ENCODE measurements around the gene SCARB1.

SCARB1 gene

DNA sequence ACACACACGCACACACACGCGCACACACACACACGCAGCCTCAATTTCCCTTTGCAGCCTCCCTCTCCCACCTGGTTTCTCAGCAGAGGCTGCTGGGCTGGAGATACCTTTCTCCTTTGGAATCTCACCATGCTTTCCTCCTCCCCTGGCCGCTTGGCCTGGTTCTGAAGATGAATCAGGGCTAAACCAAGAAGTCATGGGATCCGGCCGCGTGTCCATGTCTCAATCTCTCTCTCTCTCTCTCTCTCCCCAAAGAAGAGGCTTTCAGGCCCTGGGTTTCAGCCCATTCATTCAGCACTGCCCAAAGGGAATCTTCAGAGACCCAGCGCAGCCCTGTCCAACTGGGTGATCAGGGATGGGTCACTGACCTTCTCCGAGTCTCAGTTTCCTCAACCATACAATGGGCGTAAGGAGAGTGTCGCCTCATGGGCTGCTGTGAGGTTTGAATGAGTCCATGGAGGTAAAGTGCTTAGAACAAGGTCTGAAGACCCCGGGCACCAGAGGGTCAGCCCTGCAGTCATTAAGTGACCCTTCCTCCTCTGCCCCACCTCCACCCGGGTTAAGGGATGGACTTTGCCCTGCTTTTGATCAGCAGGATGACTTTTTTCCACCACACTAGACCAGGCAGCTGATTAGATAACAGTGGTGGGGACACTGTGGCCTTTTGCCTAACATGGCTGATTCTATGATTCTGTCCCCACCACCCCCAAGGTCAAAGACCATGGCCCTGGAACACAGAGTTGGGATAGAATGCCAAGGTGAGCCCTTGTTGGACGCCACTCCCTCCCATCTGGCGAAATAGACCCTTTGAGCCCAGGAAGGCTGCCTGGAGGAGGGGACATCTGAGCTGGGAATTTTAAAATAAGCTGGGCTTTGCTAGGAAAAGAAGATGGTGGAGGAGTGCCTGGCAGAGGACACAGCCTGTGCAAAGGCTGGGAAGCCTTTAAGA, 42.1 kb downstream of the SCARB1 start:
- DNase-seq (ENCODE audit: low spot score) = no peak

GRCh38 chr12:124820199-124820598, 43.5 kb downstream of the SCARB1 start:
- no peak for DNase-seq (ENCODE audit: low spot score)

DNA sequence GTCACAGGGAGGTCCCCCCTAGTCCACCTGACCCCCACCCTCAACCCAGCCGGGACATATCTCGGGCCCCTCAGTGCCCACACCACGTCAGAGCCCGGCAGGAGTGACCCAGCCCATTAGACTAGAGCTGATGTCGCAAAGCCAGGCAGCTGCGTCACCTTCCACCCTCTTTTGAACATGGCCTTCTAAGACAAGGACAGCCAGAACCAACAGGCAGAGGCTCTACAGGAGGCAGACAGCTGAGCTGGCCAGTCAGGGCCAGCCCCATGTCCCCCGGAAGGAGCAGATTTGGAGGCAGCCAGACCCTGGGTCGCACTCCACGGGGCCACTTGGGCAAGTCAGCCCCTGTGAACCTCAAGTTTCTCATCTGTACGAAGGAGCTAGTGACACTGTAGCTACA, 44.1 kb downstream of the SCARB1 start:
- no peak for DNase-seq (ENCODE audit: low spot score)

- no peak for DNase-seq (ENCODE audit: low spot score)
Observed at GRCh38 chr12:124819080-124819479, 44.6 kb downstream of the SCARB1 start.

DNA sequence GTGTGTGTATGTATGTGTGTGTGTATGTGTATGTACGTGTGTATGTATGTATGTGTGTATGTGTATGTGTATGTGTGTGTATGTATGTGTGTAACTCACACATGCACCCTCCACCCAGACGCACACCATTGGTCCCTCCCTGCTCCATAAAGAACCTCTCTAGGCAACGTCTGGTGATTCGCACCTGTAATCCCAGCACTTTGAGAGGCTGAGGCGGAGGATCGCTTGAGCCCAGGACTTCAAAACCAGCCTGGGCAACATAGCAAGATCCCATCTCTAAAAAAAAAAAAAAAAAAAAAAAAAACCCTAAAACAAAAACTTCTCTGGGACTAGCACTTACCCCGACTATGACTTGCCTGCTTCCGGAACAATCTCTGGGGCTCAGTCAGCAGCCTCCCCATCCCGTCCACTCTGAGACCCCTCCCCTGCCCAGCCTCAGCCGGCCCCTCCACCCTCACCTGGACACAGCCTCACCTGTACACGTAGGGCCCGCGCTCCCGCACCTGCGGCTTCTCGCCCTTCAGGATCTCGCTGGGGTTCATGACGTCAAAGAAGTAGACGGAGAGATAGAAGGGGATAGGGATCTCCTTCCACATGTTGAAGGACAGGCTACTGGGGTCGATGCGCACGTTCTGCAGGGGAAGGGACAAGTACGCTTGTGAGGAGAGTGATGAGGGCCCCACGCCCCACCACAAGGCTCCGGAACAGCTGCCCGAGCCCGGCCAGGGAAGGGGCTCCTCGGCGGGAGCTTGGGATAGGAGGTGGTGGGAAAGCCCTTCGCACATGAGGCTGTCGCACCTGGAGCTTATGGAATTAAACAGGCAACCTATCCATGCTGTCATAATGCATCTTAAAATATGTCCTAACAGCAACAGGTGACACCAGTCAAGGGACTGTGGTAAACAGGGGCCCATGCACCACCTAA, 46.3 kb downstream of the SCARB1 start:
- no peak for DNase-seq (ENCODE audit: low spot score)

GRCh38 chr12:124816295-124816854, 47.3 kb downstream of the SCARB1 start:
- no peak for DNase-seq (ENCODE audit: low spot score)

DNA sequence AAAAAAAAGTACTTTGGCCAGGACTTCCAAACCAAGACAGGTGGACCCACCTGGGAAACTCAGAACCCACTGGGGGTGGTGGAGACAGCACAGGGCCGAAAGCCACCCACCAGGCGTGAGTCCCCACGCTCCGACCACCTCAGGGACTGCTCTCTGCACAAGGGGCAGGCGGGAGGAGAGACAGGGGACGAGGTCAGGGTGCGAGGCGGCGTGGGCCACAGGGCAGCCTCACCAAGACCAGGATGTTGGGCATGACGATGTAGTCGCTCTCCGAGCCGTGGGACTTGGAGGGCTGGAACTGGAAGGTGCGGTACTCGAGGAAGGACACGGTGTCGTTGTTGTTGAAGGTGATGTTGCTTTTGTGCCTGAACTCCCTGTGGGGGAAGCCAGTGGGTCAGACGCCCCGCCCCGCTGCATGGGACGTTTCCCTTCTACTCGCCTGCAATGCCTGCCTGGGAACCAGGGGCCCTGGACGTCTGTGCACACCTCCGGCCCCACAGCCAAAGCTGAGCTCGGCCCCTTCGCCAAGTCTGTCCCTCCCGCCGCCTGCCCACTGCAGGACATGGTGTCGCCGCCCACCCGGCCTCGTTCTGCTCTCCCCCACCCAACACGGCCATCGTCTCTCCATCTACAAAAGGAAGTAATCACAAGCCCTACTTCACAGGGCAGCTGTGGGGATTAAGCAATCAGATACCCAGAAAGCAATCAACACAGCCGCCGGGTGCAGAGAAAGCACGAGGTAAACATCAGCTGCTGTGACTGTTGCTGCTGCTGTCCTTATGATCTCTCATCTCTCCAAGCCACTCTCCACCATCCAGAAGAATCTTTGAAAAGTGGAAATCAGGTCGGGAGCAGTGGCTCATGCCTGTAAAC, 48.7 kb downstream of the SCARB1 start:
- no peak for DNase-seq (ENCODE audit: low spot score)

DNA sequence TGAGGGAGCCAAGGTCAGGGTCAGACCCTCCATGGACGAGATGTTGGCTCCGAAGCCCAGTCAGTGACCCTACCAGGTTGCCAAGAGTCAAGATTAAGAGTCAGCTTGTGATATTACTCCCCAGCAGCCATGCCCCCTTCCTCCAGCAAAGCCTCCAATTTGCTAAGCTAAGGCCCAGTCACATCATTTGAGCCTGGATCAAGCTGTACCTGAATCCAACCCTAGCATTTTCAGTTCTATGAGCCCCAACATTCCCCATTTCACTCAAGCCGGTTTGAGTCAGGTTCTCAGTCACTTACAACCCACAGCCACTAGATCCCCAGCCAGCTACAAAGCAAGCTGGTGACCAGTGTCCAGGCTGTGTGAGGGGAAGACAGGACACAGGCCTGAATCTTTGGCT, 49.9 kb downstream of the SCARB1 start:
- DNase-seq (ENCODE audit: low spot score) = no peak

DNA sequence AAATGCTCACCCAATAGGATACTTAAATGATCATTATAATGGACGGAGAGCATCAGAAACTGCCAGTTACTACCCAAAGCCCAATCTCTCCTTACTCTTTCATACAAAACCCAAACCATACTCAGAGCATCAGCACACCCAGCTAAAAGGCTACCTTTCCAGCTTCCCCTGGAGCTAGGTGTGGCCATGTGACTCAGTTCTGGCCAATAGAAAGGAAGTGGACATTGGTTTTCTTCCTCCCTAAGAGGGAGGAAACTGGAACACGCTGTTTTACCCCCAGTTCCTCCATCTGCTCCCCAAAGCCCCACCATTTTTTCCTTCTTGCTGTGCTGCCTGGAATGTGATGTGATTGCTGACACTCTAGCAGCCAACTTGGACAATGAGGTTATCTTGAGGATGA, 50.7 kb downstream of the SCARB1 start:
- DNase-seq (ENCODE audit: low spot score) = no peak

GRCh38 chr12:124812356-124812755, 51.3 kb downstream of the SCARB1 start:
- DNase-seq (ENCODE audit: low spot score) = no peak

GRCh38 chr12:124811633-124812032, 52.0 kb downstream of the SCARB1 start:
- no peak for DNase-seq (ENCODE audit: low spot score)

- DNase-seq (ENCODE audit: low spot score) = no peak
Observed at GRCh38 chr12:124809878-124810277, 53.8 kb downstream of the SCARB1 start.

- DNase-seq (ENCODE audit: low spot score) = no peak
Observed at GRCh38 chr12:124809391-124809790, 54.3 kb downstream of the SCARB1 start.

- DNase-seq (ENCODE audit: low spot score) = no peak
Observed at GRCh38 chr12:124808272-124808671, 55.4 kb downstream of the SCARB1 start.

DNA sequence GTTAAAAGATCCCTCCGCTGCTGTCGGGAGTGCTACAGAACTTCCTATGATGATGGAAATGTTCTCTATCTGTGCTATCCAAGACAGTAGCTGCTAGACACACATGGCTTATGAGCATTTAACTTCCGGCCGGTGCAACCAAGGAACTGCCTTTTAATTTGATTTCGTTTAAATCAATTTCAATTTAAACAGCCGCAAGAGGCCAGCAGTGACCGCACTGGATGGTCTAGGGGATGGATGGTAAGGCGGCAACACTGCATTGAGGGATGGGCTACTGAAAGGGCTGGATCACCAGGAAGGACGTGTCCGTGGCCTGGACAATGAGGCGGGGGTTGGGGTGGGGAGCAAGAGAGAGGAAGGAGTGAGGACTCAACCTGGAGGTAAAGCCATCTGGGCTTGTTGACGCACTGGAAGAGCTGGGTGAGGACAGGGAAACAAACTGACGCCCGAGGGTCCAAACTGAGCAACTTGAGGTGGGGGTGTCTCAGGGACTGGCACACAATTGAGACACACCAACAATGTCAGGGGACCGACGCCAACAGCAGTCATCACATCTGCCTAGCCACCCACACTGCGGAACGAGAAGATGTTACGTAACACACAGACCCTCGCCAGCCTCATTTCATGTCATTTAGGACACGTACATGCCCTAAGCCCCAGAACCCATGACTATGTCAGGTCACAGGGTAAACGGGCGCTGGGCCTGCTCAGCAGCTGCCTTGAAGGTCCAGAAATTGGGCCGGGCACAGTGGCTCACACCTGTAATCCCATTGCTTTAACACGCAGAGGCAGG, 57.6 kb downstream of the SCARB1 start:
- no peak for DNase-seq (ENCODE audit: low spot score)

- DNase-seq (ENCODE audit: low spot score) = no peak
Observed at GRCh38 chr12:124805050-124805449, 58.6 kb downstream of the SCARB1 start.

DNA sequence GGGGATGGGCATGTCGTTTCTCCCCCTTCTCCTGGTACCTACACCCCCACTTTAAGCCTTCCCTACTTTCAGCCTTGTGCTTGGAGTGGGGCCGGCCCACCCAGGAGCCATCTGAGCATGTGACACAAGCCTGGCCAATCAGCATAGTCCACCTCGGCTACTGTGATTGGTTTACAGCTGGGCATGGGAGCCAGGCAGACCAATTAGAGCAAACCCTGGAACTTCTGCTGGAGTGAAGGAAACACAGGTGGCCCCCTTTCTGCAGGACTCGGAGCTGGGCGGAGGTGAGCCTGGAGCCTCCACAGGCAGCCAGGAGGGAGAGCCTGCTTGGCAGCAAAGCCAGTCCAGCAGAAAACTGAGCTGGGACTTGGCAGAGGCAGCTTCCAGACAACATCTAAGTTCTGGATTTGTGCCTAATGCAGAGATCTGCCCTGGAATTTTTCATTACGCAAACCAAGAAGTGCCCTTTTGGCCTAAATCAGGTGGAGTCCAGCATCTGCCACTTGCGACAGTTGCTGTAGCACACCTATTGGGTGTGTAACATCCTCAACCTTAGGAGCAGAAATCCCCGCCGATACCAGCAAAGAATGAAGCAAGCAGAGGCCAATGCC, 59.5 kb downstream of the SCARB1 start:
- no peak for DNase-seq (ENCODE audit: low spot score)

GRCh38 chr12:124802361-124802760, 61.3 kb downstream of the SCARB1 start:
- no peak for DNase-seq (ENCODE audit: low spot score)

DNA sequence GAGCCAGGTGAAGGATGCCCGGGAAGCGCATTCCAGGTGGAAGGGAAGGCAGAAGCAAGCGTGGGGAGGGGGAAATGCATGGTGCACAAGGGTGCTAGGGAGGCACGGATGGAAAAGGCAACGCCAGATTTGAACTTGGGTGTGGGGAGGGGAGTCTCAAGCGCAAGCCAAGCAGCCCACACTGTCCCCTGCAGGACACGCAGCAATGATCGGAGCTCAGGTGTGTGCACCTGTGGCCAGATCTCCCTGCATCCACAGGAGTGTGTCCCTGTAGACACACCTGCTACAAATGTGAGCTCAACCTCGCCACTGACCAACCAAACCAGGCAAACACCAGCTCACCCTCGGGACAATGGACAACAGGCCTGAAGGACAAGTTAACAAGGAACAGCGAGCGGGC, 63.2 kb downstream of the SCARB1 start:
- DNase-seq (ENCODE audit: low spot score) = no peak

- DNase-seq (ENCODE audit: low spot score) = no peak
Observed at GRCh38 chr12:124797321-124797720, 66.3 kb downstream of the SCARB1 start.

Data from COLO829 (cell line).